GM23248 (cell line): ENCODE measurements around the gene MOV10. TPM values are rescaled to one million over a fixed set of nuclear protein-coding genes. Genes with fewer than 3 reads are reported as not detected.

ENCODE experiments used
- DNase-seq: peaks from one replicate; pipeline ENCODE4 v3.0.0-alpha.2; 2015
- H2AFZ ChIP-seq: fragments of 200-600 bp; sonication (generic); 2 replicates; pipeline ENCODE4 v1.6.1; 2016; ENCODE audit warnings: antibody characterized with exemption
- H3F3A ChIP-seq: fragments of 200-600 bp; sonication (generic); 2 replicates; pipeline ENCODE4 v1.6.1; 2016; ENCODE audit warnings: mild to moderate bottlenecking, antibody characterized with exemption, mixed run types; ENCODE audit not compliant: insufficient read depth
- H3K27ac ChIP-seq: fragments of 200-600 bp; sonication (generic); 2 replicates; pipeline ENCODE4 v1.5.1; 2016; ENCODE audit warnings: mild to moderate bottlenecking
- H3K27me3 ChIP-seq: fragments of 200-600 bp; sonication (generic); replicated peaks from 2 replicates; pipeline ENCODE4 v1.6.1; 2016; ENCODE audit warnings: mild to moderate bottlenecking; ENCODE audit not compliant: insufficient read depth
- H3K36me3 ChIP-seq: fragments of 200-600 bp; sonication (generic); 2 replicates; pipeline ENCODE4 v1.6.1; 2016; ENCODE audit warnings: low read depth, mild to moderate bottlenecking
- H3K4me1 ChIP-seq: fragments of 200-600 bp; sonication (generic); 2 replicates; pipeline ENCODE4 v1.6.1; 2016; ENCODE audit warnings: mild to moderate bottlenecking; ENCODE audit not compliant: insufficient read depth
- H3K4me2 ChIP-seq: fragments of 200-600 bp; sonication (generic); one replicate; pipeline ENCODE4 v1.6.1; 2016; ENCODE audit warnings: mild to moderate bottlenecking; ENCODE audit not compliant: unreplicated experiment
- H3K4me3 ChIP-seq: fragments of 200-600 bp; sonication (generic); 2 replicates; pipeline ENCODE4 v1.5.1; 2016; ENCODE audit warnings: mild to moderate bottlenecking
- H3K79me2 ChIP-seq: fragments of 200-600 bp; sonication (generic); 2 replicates; pipeline ENCODE4 v1.6.1; 2016; ENCODE audit warnings: mild to moderate bottlenecking; ENCODE audit not compliant: insufficient read depth
- H3K9ac ChIP-seq: fragments of 200-600 bp; sonication (generic); 2 replicates; pipeline ENCODE4 v1.6.1; 2016; ENCODE audit warnings: mild to moderate bottlenecking
- H3K9me2 ChIP-seq: fragments of 200-600 bp; sonication (generic); 2 replicates; pipeline ENCODE4 v1.6.1; 2016; ENCODE audit warnings: mixed run types, mild to moderate bottlenecking, moderate library complexity; ENCODE audit not compliant: insufficient read depth
- H3K9me3 ChIP-seq: fragments of 200-600 bp; sonication (generic); one replicate; pipeline ENCODE4 v1.6.1; 2017; ENCODE audit warnings: low read depth
- H4K20me1 ChIP-seq: fragments of 200-600 bp; sonication (generic); 2 replicates; pipeline ENCODE4 v1.6.0; 2016; ENCODE audit not compliant: insufficient read depth
- EZH2 ChIP-seq: fragments of 200-600 bp; sonication (generic); IDR thresholded peaks from 2 replicates; pipeline ENCODE4 v1.6.1; 2018; ENCODE audit warnings: antibody characterized with exemption, mild to moderate bottlenecking; ENCODE audit not compliant: insufficient read depth, poor library complexity, severe bottlenecking
- EZH2phosphoT487 ChIP-seq: fragments of 200-600 bp; sonication (generic); IDR thresholded peaks from 2 replicates; pipeline ENCODE4 v1.6.1; 2018; ENCODE audit warnings: antibody characterized with exemption, moderate library complexity, mild to moderate bottlenecking, low read depth; ENCODE audit not compliant: insufficient read depth
- WGBS, 2 experiments: methylation state at CpG; one replicate each; pipeline ENCODE4 v1.1.6; 2015 to 2017; ENCODE audit warnings: low lambda C conversion rate in 2 of 2, low coverage in 1 of 2; ENCODE audit errors: missing lambda C conversion rate in 2 of 2; 5-methylcytosine and 5-hydroxymethylcytosine counted together
- in situ Hi-C: fragments of 300-500 bp; cut with MboI; formaldehyde crosslinking; loops from 2 replicates; pipeline ENCODE4 v1.15.0; 2020
- polyA plus RNA-seq: library from polyadenylated mRNA; unstranded; fragments of >200 nt; fragmentation: Nextera tagmentation; extraction: Ambion mirVana; gene quantifications from 2 replicates; pipeline ENCODE4 v1.2.1, GENCODE V29; 2016
- total RNA-seq: library from RNA; depleted of rRNA; stranded (reverse); fragments of >200 nt; shearing (Covaris generic); gene quantifications from 2 replicates; pipeline ENCODE4 v1.2.3, GENCODE V29; 2014

MOV10 gene
- total and polyA plus RNA-seq, 2 experiments from 2014 or later: 16.5 to 29.1 TPM

GRCh38 chr1:112698366-112699310 is 24.2 kb downstream of the MOV10 start:
- DNase-seq: no peak
- H3K27ac ChIP-seq: no peak overlapping the region
- H3K4me2 ChIP-seq: no peak overlapping the region
- H3K79me2 ChIP-seq: peaks cover 11% of the 10 kb centered on the region
- no peak overlapping the region for H3K9ac ChIP-seq
- TF ChIP-seq EZH2 (no peak), EZH2phosphoT487 (no peak)
- H3K27me3 ChIP-seq: no peaks in the 10 kb centered on the region
- no peaks in the 10 kb centered on the region for H3K9me2 ChIP-seq
- H2AFZ ChIP-seq: no peak overlapping the region
- H3K36me3 ChIP-seq: peaks cover 5% of the 10 kb centered on the region
- in situ Hi-C loops: no loop called here
- H3K4me3 ChIP-seq: no peak overlapping the region
- peaks cover 44% of the 10 kb centered on the region for H3F3A ChIP-seq
- 79 to 80% methylated on average over 17 of the region's 17 CpGs for WGBS, 2 experiments
- no peaks in the 10 kb centered on the region for H4K20me1 ChIP-seq
- H3K4me1 ChIP-seq: peaks cover 17% of the 10 kb centered on the region
- H3K9me3 ChIP-seq: no peaks in the 10 kb centered on the region

- peaks cover 17% of the 10 kb centered on the region for H3K4me1 ChIP-seq
- peaks cover 20% of the 10 kb centered on the region for H3K79me2 ChIP-seq
- H3K9me2 ChIP-seq: no peaks in the 10 kb centered on the region
- H3K9ac ChIP-seq: no peak overlapping the region
- no peak overlapping the region for H3K4me2 ChIP-seq
- H2AFZ ChIP-seq: no peak overlapping the region
- no peaks in the 10 kb centered on the region for H3K27me3 ChIP-seq
- H3K9me3 ChIP-seq: no peaks in the 10 kb centered on the region
- H3F3A ChIP-seq: peaks cover 44% of the 10 kb centered on the region
- in situ Hi-C loops: no loop called here
- peaks cover 5% of the 10 kb centered on the region for H3K36me3 ChIP-seq
- no peaks in the 10 kb centered on the region for H4K20me1 ChIP-seq
- H3K4me3 ChIP-seq: no peak overlapping the region
- TF ChIP-seq EZH2 (no peak), EZH2phosphoT487 (no peak)
- 88% methylated on average over 13 of the region's 13 CpGs for WGBS, 2 experiments
- DNase-seq: no peak
- H3K27ac ChIP-seq: peak overlapping the region; percentile 80; the same call in 1 of the 2 replicates
These were observed 25.1 kb downstream of the MOV10 start for GRCh38 chr1:112699425-112700144.

- Histone ChIP-seq H3K27me3 (no peaks in the 10 kb centered on the region), H4K20me1 (no peaks in the 10 kb centered on the region), H3K36me3 (peaks cover 5% of the 10 kb centered on the region), H3K9ac (peak overlapping the region; percentile 53; the same call in 1 of the 2 replicates), H2AFZ (no peak overlapping the region), H3K9me2 (no peaks in the 10 kb centered on the region), H3K4me1 (peaks cover 17% of the 10 kb centered on the region), H3K27ac (peak overlapping the region; percentile 80), H3K4me3 (no peak overlapping the region), H3K4me2 (peak overlapping the region; percentile 66), H3F3A (peaks cover 50% of the 10 kb centered on the region), H3K9me3 (no peaks in the 10 kb centered on the region), H3K79me2 (peaks cover 28% of the 10 kb centered on the region)
- in situ Hi-C loops: no loop called here
- DNase-seq: peak; percentile 92
- TF ChIP-seq EZH2: no peak
- no peak for TF ChIP-seq EZH2phosphoT487
- WGBS, 2 experiments: 41 to 47% methylated on average over 6 to 7 of the region's 7 CpGs
These were observed 26.1 kb downstream of the MOV10 start for GRCh38 chr1:112700290-112701226.
